HEK293T (cell line): ENCODE results near the gene ITPK1.

Source experiments
- CTBP1 ChIP-seq: fragments of 450-650 bp; IDR thresholded peaks from 2 replicates; pipeline ENCODE4 v1.6.1; 2016; ENCODE audit warnings: borderline replicate concordance
- ELF4 ChIP-seq: fragments of 450-650 bp; IDR thresholded peaks from 2 replicates; pipeline ENCODE4 v1.6.1; 2017; ENCODE audit warnings: antibody characterized with exemption
- FOXA1 ChIP-seq: fragments of 450-650 bp; IDR thresholded peaks from 2 replicates; pipeline ENCODE4 v1.6.1; 2016; ENCODE audit warnings: mild to moderate bottlenecking
- HDGF ChIP-seq: fragments of 450-650 bp; IDR thresholded peaks from 2 replicates; pipeline ENCODE4 v1.6.1; 2017; ENCODE audit warnings: antibody characterized with exemption, borderline replicate concordance
- NFRKB ChIP-seq: fragments of 450-650 bp; IDR thresholded peaks from 2 replicates; pipeline ENCODE4 v1.6.1; 2016; ENCODE audit warnings: mild to moderate bottlenecking, moderate library complexity
- SUZ12 ChIP-seq: fragments of 450-650 bp; IDR thresholded peaks from 2 replicates; pipeline ENCODE4 v1.6.1; 2016; ENCODE audit warnings: mild to moderate bottlenecking
- ZNF384 ChIP-seq: fragments of 450-650 bp; IDR thresholded peaks from 2 replicates; pipeline ENCODE4 v1.6.1; 2016

- TF ChIP-seq HDGF (no peak), NFRKB (no peak), ZNF384 (no peak), FOXA1 (no peak), ELF4 (no peak), CTBP1 (no peak), SUZ12 (no peak)
These were observed 217.1 kb downstream of the ITPK1 start for GRCh38 chr14:92898566-92899131.
